K562 (cell line): ENCODE measurements around the gene CDC45. TPM values are rescaled to one million over a fixed set of nuclear protein-coding genes. Genes with fewer than 3 reads are reported as not detected.

ENCODE experiments used
- CEBPG ChIP-seq, 3 experiments: fragments of 200-800 bp in 1 of 3; sonication (Bioruptor generic) in 1 of 3; sonication (generic) in 1 of 3; formaldehyde crosslinking in 1 of 3; IDR thresholded peaks in 2 of 3; conservative IDR thresholded peaks in 1 of 3; 2 replicates each; pipeline versions ENCODE4 v1.6.1 to v1.8.0; 2016 to 2022; ENCODE audit warnings: missing compliant biosample characterization in 2 of 3, missing genetic modification characterization in 2 of 3, mild to moderate bottlenecking in 1 of 3, missing genetic modification reagents in 1 of 3
- CREB1 ChIP-seq, 2 experiments: sonication (generic) in 1 of 2; formaldehyde crosslinking in 1 of 2; IDR thresholded peaks; 2 replicates each; pipeline versions ENCODE4 v1.6.1 to v1.8.0; 2012 to 2022; ENCODE audit warnings: inconsistent platforms in 1 of 2, mild to moderate bottlenecking in 1 of 2, missing genetic modification reagents in 1 of 2, moderate library complexity in 1 of 2
- CREM ChIP-seq: IDR thresholded peaks from 2 replicates; pipeline ENCODE4 v1.6.1; 2014; ENCODE audit warnings: antibody characterized with exemption, low read depth
- DNMT1 ChIP-seq: fragments of 450-650 bp; IDR thresholded peaks from 2 replicates; pipeline ENCODE4 v1.6.1; 2016; ENCODE audit warnings: antibody characterized with exemption, mild to moderate bottlenecking
- FOXP1 ChIP-seq: sonication (generic); formaldehyde crosslinking; IDR thresholded peaks from 2 replicates; pipeline ENCODE4 v1.8.0; 2022; ENCODE audit warnings: mild to moderate bottlenecking, missing genetic modification reagents
- HDAC6 ChIP-seq: IDR thresholded peaks from 2 replicates; pipeline ENCODE4 v1.6.1; 2012; ENCODE audit warnings: low read depth, mild to moderate bottlenecking, control low read depth, inconsistent platforms, low read length, moderate library complexity
- HMGN3 ChIP-seq: IDR thresholded peaks from 2 replicates; pipeline ENCODE4 v1.6.1; 2011; ENCODE audit warnings: borderline replicate concordance, low read depth, mild to moderate bottlenecking, mixed read lengths, low read length; ENCODE audit not compliant: insufficient read length; ENCODE audit errors: extremely low read depth
- HNRNPL ChIP-seq: fragments of 200-400 bp; formaldehyde crosslinking; IDR thresholded peaks from 2 replicates; pipeline ENCODE4 v1.6.1; 2017; ENCODE audit warnings: low read depth, mild to moderate bottlenecking, low read length
- KDM5B ChIP-seq: fragments of 200-600 bp; sonication (generic); IDR thresholded peaks from 2 replicates; pipeline ENCODE4 v1.6.1; 2012; ENCODE audit warnings: low read depth, mild to moderate bottlenecking, moderate library complexity, low read length, control low read depth, inconsistent platforms; ENCODE audit not compliant: insufficient replicate concordance
- MXI1 ChIP-seq: IDR thresholded peaks from 2 replicates; pipeline ENCODE4 v1.6.1; 2011; ENCODE audit warnings: low read depth, mild to moderate bottlenecking, improper control_type of control experiment, low read length
- MYBL2 ChIP-seq, 2 experiments: fragments of 450-650 bp in 1 of 2; sonication (generic) in 1 of 2; formaldehyde crosslinking in 1 of 2; IDR thresholded peaks; 2 replicates each; pipeline versions ENCODE4 v1.6.1 to v1.8.1; 2017 to 2022; ENCODE audit warnings: borderline replicate concordance in 1 of 2, inconsistent platforms in 1 of 2, low read depth in 1 of 2, mild to moderate bottlenecking in 1 of 2, missing genetic modification reagents in 1 of 2, moderate library complexity in 1 of 2
- NR4A1 ChIP-seq, 2 experiments: fragments of 250-450 bp in 1 of 2; fragments of 450-650 bp in 1 of 2; sonication (Bioruptor Pico) in 1 of 2; IDR thresholded peaks; 2 replicates each; pipeline versions ENCODE4 v1.4.0 to v1.6.1; 2016 to 2020; ENCODE audit warnings: mild to moderate bottlenecking in 2 of 2, missing compliant biosample characterization in 1 of 2, missing genetic modification characterization in 1 of 2, moderate library complexity in 1 of 2
- PCBP1 ChIP-seq: fragments of 200-400 bp; formaldehyde crosslinking; IDR thresholded peaks from 2 replicates; pipeline ENCODE4 v1.6.1; 2018; ENCODE audit warnings: mild to moderate bottlenecking, low read depth, low read length; ENCODE audit not compliant: poor library complexity, severe bottlenecking
- PHB ChIP-seq: fragments of 250-450 bp; sonication (Bioruptor Pico); IDR thresholded peaks from 2 replicates; pipeline ENCODE4 v1.5.0; 2021
- PURB ChIP-seq: sonication (generic); formaldehyde crosslinking; IDR thresholded peaks from 2 replicates; pipeline ENCODE4 v1.9.0; 2021; ENCODE audit warnings: low read depth, mild to moderate bottlenecking, missing genetic modification reagents
- RBBP5 ChIP-seq: fragments of 200-600 bp; sonication (generic); IDR thresholded peaks from 2 replicates; pipeline ENCODE4 v1.6.1; 2012; ENCODE audit warnings: borderline replicate concordance, mild to moderate bottlenecking, low read length, control low read depth, inconsistent platforms; ENCODE audit not compliant: insufficient read depth, poor library complexity, severe bottlenecking
- RUNX1 ChIP-seq: sonication (generic); IDR thresholded peaks from 2 replicates; pipeline ENCODE4 v1.6.1; 2016; ENCODE audit warnings: antibody characterized with exemption, low read depth
- TGIF2 ChIP-seq: sonication (generic); formaldehyde crosslinking; IDR thresholded peaks from 2 replicates; pipeline ENCODE4 v1.8.1; 2022; ENCODE audit warnings: mild to moderate bottlenecking, missing genetic modification reagents, moderate library complexity
- ZFX ChIP-seq: sonication (generic); formaldehyde crosslinking; IDR thresholded peaks from 2 replicates; pipeline ENCODE4 v1.8.0; 2022; ENCODE audit warnings: mild to moderate bottlenecking, missing genetic modification reagents, moderate library complexity
- polyA plus RNA-seq, 8 experiments: library from polyadenylated mRNA; depleted of rRNA in 4 of 8; stranded (reverse) in 5 of 8; unstranded in 3 of 8; fragments of >200 nt; fragmentation: Nextera tagmentation in 2 of 8; fragmentation: Illumina TruSeq in 1 of 8; extraction: Ambion mirVana in 2 of 8; extraction: Trizol in 1 of 8; gene quantifications; 2 replicates each; pipeline versions ENCODE4 v1.2.1 to v1.2.3, GENCODE V29; 2011 to 2014; ENCODE audit warnings: inconsistent platforms in 1 of 8, missing spikeins in 1 of 8
- total RNA-seq, 7 experiments: library from RNA; depleted of rRNA in 6 of 7; stranded (reverse); fragments of >200 nt in 6 of 7; fragmentation: Illumina TruSeq in 2 of 7; extraction: Trizol in 2 of 7; gene quantifications; 2 replicates each; pipeline versions ENCODE4 v1.2.1 to v1.2.3, GENCODE V29; 2011 to 2021; ENCODE audit warnings: low replicate concordance in 1 of 7
- TF ChIP-seq, protein P1 (sequence below): fragments of 250-450 bp; sonication (Bioruptor Pico); IDR thresholded peaks from 2 replicates; pipeline ENCODE4 v1.5.0; 2021
- TF ChIP-seq, protein P2 (sequence below): sonication (generic); formaldehyde crosslinking; IDR thresholded peaks from 2 replicates; pipeline ENCODE4 v1.8.1; 2022; ENCODE audit warnings: missing genetic modification reagents
- TF ChIP-seq, protein P3 (sequence below): sonication (generic); formaldehyde crosslinking; IDR thresholded peaks from 2 replicates; pipeline ENCODE4 v1.8.0; 2022; ENCODE audit warnings: missing genetic modification reagents, mild to moderate bottlenecking, moderate library complexity, borderline replicate concordance

CDC45 gene
- total and polyA plus RNA-seq, 9 of the 15 experiments (the other 6 are each of a cell fraction or from before 2014, with no cell fraction given): 251 to 580 (median 410) TPM

DNA sequence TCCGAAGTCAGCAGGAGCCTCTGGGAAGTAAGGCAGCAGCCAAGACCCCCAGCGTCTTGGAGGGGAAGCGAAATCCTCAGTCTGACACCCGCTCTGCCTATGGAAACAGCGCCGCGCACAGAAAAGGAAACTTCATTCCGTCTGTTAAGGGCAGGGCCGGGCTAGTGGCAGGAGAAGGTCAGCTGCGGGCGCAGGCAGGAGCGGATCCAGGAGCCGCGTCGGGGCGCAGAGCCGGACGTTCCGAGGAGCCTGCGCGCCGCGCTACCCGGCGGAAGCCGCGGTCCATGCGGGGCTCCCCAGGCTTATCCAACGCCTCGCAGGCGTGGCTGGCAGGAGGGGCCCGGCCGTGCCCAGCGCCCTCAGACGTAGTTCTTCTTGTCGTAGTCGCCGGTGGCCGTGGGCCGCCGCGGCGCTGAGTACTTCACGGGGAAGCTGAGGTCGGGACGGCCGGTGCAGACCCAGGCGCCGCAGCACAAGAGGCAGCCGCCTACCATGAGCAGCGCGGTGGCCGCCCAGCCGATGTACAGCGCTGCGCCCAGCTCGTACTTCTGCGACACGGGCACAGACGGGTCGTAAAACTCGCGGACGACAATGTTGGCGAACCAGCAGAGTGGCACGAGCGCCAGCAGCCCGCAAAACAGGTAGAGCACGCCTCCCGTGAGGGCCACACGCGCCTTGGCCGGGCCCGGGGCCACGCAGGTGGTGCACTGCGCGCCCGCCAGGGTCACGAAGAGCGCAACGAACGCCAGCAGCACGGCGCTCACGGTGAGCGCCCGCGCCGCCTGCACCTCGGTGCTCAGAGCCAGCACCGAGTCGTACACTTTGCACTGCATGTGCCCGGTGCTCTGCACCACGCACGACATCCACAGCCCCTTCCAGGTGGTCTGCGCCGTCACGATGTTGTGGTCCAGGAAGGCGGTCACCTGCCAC, 43.8 kb downstream of the CDC45 start (continued):
- TF ChIP-seq, protein P1, sequence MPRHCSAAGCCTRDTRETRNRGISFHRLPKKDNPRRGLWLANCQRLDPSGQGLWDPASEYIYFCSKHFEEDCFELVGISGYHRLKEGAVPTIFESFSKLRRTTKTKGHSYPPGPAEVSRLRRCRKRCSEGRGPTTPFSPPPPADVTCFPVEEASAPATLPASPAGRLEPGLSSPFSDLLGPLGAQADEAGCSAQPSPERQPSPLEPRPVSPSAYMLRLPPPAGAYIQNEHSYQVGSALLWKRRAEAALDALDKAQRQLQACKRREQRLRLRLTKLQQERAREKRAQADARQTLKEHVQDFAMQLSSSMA: peak; percentile 53; the same call in 1 of the 2 replicates
- TF ChIP-seq FOXP1 (no peak), HNRNPL (peak; percentile 90), KDM5B (peak; percentile 33), PHB (CRISPR knock-in tag) (0 out of 2 replicates have a peak, but pooled peaks have one; percentile 46), NR4A1 (CRISPR knock-in tag; IDR thresholded peaks at IDR 0.05) (0 out of 2 replicates have a peak, but pooled peaks have one; percentile 24), NR4A1 (tag; IDR thresholded peaks at IDR 0.05) (no peak), CREM (no peak), CEBPG (CRISPR knock-in tag; IDR thresholded peaks at IDR 0.05) (no peak), CEBPG (tag; conservative IDR thresholded peaks at IDR 0.05 in 1 of 2, IDR thresholded peaks at IDR 0.05 in 1 of 2) (no peak), DNMT1 (no peak), HDAC6 (peak; percentile 74; the same call in 1 of the 2 replicates), TGIF2 (0 out of 2 replicates have a peak, but pooled peaks have one; percentile 62), MXI1 (no peak), RUNX1 (no peak), HMGN3 (peak; percentile 16), MYBL2 (IDR thresholded peaks at IDR 0.05; ENCODE audit: low read depth) (no peak), MYBL2 (CRISPR knock-in tag; IDR thresholded peaks at IDR 0.05; ENCODE audit: borderline replicate concordance) (0 out of 2 replicates have a peak, but pooled peaks have one; percentile 25), CREB1 (IDR thresholded peaks at IDR 0.05) (no peak), CREB1 (CRISPR knock-in tag; IDR thresholded peaks at IDR 0.05) (peak; percentile 53; the same call in 1 of the 2 replicates), PURB (0 out of 2 replicates have a peak, but pooled peaks have one; percentile 81), PCBP1 (peak; percentile 27), RBBP5 (peak; percentile 16), ZFX (CRISPR knock-in tag) (no peak)
- TF ChIP-seq, protein P2, sequence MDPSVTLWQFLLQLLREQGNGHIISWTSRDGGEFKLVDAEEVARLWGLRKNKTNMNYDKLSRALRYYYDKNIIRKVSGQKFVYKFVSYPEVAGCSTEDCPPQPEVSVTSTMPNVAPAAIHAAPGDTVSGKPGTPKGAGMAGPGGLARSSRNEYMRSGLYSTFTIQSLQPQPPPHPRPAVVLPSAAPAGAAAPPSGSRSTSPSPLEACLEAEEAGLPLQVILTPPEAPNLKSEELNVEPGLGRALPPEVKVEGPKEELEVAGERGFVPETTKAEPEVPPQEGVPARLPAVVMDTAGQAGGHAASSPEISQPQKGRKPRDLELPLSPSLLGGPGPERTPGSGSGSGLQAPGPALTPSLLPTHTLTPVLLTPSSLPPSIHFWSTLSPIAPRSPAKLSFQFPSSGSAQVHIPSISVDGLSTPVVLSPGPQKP (CRISPR knock-in tag): 0 out of 2 replicates have a peak, but pooled peaks have one; percentile 44
- TF ChIP-seq, protein P3, sequence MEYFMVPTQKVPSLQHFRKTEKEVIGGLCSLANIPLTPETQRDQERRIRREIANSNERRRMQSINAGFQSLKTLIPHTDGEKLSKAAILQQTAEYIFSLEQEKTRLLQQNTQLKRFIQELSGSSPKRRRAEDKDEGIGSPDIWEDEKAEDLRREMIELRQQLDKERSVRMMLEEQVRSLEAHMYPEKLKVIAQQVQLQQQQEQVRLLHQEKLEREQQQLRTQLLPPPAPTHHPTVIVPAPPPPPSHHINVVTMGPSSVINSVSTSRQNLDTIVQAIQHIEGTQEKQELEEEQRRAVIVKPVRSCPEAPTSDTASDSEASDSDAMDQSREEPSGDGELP (CRISPR knock-in tag): peak; percentile 52; the same call in 1 of the 2 replicates
